Upper lobe of left lung (tissue), 4 donors: ENCODE results near the gene PDLIM4.

Experiments
- EP300 ChIP-seq, 4 donors: sonication (generic); formaldehyde crosslinking; IDR thresholded peaks; one replicate each; pipeline ENCODE4 v1.5.1; 2017; ENCODE audit warnings: antibody characterized with exemption in 4 of 4, control low read depth in 2 of 4
- TF ChIP-seq, protein P1 (sequence below), 6 experiments: fragments of 450-650 bp in 4 of 6; fragments of 200-600 bp in 2 of 6; sonication (generic) in 2 of 6; IDR thresholded peaks; one replicate each; pipeline ENCODE4 v1.5.1; 2016 to 2019; ENCODE audit warnings: antibody characterized with exemption in 6 of 6

DNA sequence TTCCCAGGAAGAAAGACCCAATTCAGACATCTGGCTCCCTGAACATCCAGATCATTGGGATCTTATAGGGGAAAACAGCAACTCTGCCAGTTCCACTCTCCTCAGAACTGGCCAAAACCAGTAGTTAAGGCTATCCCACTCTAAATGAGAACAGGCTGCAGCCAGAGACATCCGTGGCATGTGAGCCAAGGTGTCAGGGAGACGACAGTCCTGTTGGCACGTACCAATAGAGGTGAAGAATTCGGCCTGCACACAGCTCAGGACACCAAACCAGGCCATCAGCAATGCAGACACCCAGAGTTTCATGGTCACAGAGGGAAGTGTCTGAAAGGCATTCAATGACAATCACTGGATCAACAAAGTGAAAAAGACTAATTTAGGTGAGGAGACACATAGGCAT is 39.2 kb upstream of the PDLIM4 start:
- TF ChIP-seq, protein P1, sequence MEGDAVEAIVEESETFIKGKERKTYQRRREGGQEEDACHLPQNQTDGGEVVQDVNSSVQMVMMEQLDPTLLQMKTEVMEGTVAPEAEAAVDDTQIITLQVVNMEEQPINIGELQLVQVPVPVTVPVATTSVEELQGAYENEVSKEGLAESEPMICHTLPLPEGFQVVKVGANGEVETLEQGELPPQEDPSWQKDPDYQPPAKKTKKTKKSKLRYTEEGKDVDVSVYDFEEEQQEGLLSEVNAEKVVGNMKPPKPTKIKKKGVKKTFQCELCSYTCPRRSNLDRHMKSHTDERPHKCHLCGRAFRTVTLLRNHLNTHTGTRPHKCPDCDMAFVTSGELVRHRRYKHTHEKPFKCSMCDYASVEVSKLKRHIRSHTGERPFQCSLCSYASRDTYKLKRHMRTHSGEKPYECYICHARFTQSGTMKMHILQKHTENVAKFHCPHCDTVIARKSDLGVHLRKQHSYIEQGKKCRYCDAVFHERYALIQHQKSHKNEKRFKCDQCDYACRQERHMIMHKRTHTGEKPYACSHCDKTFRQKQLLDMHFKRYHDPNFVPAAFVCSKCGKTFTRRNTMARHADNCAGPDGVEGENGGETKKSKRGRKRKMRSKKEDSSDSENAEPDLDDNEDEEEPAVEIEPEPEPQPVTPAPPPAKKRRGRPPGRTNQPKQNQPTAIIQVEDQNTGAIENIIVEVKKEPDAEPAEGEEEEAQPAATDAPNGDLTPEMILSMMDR (IDR thresholded peaks at IDR 0.05): no peak
- no peak for TF ChIP-seq EP300 (IDR thresholded peaks at IDR 0.05)
